GM18873 (cell line): ENCODE data around the gene CDYL.

Experiments used
- ATAC-seq: cut with Tn5 transposase; IDR thresholded peaks from one replicate; pipeline ENCODE4 v1.9.1; 2021; ENCODE audit warnings: mild to moderate bottlenecking, moderate library complexity, moderate number of reproducible peaks; ENCODE audit not compliant: unreplicated experiment, low FRiP score

The CDYL gene

DNA sequence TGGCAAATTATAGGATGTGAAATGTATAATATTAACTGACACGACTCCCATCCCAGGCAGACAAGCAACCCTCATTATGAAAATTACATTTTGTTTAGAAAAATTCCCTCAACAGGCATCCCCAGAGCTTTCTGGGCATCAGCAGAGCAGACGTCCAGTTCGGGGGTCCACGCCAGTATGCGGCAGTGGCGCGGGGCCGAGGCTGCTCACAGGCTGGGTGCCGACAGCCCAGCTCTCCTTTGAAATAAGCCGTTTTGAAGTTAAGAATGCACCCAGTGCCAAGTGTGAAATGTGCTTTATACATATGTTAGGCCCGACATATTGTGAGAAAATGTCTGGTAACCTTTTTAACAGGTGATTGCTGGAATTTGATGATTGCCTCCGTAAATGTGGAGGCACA lies 177.2 kb downstream of the CDYL start:
- ATAC-seq: no peak

- ATAC-seq: no peak
Observed at GRCh38 chr6:4956625-4957024, 180.4 kb downstream of the CDYL start.

DNA sequence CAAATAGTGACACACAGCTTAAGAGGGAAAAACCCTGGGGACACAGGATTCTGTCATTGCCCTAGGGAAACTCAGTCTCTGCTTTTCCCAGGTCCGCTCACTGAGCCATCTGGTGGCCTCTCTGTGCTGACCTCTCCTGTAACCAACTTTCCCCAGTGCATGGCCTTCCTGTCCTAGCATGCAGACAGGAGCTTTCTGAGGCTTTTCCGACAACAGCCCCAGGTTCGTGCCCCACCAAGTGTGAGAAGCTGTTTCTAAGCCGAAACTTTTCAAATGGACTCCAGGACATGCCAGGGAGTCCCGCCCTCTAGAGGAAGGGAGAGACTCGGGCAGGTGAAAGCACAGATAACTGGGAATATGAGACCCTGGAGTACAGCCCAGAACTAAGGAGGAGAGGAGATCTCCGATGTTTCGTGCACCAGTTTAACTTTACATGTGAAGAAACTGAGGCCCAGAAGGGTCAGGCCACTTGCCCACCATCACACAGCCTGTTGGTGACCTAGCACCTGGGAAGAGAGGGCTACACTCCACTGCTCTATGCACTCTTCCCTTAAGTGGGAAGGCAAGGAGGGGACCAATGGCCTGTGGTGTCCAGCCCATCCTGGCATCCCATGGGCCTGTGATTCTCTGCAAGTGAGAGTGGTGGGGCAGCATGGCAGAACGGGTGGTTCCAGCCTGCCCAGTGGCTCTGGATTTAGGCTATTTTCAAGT lies 181.5 kb downstream of the CDYL start:
- no peak for ATAC-seq

DNA sequence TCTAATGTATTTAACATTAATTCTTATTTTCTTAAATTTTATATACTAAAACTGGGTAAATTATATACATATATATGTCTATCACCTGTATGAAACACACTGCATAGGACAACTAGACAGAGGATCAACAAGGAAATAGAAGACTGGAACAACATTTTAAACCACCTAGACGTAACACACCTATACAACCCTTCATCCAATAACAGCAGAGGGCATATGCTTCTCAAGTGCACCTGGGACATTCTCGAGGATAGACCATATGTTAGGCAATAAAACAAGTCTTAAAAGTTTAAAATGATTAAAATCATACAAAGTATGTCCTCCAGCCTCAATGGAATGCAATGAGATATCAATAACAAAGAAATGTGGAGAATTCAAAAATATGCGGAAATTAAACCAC lies 182.4 kb downstream of the CDYL start:
- ATAC-seq: no peak

DNA sequence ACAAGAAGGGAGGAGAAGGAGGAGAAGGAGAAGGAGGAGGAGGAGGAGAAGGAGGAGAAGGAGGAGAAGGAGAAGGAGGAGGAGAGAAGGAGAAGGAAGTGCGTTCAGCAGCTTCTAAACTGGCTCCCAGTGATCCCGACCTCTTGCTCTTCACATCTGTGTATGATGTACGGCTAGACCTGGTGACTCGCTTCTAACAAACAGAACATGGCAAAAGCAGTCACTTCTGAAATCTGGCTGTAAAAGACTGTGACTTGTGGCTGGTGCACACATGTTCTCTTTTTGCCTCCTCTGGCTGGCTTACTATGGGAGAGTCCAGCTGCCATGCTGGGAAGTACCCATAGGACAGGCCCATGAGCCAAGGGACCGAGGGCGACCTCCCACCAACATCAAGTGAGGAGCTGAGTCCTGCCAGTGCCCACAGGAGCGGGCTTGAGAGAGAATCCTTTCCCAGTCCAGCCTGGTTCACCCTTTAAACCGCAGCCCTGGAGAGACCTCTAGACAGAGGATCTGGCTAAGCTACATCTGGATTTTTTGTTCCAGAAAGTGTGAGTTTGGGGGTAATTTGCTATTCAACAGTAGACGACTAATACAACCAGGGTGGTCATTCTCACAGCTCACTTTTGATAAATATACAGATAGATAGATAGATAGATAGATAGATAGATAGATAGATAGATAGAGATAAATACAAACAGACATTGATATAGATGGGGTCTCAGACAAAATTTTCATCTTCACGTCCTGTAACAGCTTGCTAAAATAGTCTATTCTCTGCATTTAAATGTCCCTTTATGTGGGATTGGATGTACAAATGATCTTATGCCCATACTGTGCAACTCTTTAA lies 185.3 kb downstream of the CDYL start:
- ATAC-seq: no peak

- ATAC-seq: no peak
Observed at GRCh38 chr6:4962905-4963304, 186.7 kb downstream of the CDYL start.

- no peak for ATAC-seq
Observed at GRCh38 chr6:4964675-4965561, 188.7 kb downstream of the CDYL start.

DNA sequence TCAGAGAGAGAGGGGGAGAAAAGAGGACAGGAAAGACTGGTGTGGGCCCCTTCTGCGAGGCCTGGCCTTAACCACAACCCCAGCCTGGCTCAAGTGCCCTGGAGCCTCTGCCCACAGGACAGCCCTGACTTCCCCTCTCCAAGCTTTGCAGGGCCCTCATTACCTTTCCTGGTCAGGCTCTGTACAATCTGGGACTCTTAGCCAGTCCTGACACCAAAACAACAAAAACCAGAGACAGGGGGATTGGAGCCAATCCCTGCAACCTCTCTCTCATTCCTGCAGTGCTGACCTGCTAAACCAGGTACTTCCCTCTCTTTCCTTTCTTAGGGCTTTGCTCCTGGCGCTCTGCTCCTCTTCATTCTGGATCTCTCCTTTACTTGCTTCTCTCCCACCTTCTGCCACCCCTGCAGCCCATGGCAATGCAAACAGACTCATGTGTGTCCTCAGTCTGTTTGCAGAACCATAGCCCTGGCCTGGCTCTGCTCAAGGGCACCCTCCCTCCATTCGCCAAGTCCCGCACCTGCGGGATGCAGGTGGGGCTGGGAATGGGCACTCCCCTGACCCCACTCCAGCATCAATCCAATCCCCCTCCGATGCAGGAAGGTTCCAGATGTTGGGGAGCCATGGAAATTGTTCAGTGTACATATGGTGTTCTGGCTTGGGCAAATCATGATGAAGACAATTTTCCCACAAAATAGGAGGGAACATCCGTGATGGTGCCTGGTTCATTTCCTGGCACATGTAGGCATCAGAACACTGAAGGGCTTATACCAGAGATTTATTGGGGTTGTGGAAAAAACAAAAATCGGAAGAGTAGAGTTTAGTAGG lies 189.6 kb downstream of the CDYL start:
- no peak for ATAC-seq

GRCh38 chr6:4967301-4968030 lies 191.3 kb downstream of the CDYL start:
- no peak for ATAC-seq

- no peak for ATAC-seq
Observed at GRCh38 chr6:4969609-4970285, 193.5 kb downstream of the CDYL start.

GRCh38 chr6:4970739-4971395 lies 194.7 kb downstream of the CDYL start:
- no peak for ATAC-seq

GRCh38 chr6:4971851-4972250 lies 195.6 kb downstream of the CDYL start:
- ATAC-seq: no peak

GRCh38 chr6:4972438-4972837 lies 196.2 kb downstream of the CDYL start:
- ATAC-seq: no peak

DNA sequence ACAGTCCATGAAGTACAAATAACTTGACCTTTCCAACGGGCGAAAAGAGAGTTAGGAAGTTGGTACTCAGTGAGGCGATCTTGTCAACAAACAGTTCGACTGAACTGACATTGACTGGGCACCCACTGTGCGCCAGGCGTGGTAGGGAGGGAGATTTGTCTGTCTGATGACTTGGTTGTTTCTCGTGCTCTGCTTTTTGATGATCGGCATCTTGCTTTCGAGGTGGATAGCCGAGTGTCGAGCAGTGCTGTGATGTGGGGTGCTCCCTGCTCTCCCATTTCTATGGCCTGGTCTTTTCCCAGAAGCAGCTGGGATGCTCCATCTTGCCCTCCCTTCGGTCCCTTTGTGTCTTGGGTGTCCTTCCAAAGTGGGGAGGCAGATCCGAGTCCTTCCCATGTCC lies 197.2 kb downstream of the CDYL start:
- no peak for ATAC-seq

- ATAC-seq: no peak
Observed at GRCh38 chr6:4973982-4974745, 198.0 kb downstream of the CDYL start.

DNA sequence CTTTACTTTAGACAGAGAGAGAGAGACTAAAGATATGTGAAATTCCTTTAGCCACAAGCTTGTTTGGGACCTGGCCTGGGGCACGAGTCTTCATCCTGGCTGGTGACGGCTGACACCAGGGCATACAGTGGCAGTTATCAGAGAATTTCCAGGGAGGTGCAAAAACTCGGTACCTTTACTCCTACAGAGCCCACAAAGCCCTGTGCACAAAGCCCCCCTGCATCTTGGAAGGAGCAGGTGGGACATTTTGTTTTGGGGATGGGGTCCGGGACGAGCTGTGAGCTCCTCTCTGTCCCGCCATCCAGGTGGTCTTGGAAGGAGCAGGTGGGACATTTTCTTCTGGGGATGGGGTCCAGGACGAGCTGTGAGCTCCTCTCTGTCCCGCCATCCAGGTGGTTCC lies 198.8 kb downstream of the CDYL start:
- no peak for ATAC-seq

DNA sequence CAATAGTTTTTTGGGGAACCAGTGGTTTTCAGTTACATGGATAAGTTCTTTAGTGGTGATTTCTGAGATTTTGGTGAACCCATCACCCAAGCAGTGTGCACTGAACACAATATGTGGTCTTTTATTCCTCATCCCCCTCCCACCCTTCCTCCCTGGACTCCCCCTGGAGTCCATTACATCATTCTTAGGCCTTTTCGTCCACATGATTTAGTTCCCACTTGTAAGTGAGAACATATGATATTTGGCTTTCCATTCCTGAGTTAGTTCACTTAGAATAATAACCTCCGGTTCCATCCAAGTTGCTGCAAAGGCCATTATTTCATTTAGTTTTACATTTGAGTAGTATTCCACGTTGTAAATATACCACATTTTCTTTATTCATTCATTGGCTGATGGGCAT lies 199.3 kb downstream of the CDYL start:
- no peak for ATAC-seq

DNA sequence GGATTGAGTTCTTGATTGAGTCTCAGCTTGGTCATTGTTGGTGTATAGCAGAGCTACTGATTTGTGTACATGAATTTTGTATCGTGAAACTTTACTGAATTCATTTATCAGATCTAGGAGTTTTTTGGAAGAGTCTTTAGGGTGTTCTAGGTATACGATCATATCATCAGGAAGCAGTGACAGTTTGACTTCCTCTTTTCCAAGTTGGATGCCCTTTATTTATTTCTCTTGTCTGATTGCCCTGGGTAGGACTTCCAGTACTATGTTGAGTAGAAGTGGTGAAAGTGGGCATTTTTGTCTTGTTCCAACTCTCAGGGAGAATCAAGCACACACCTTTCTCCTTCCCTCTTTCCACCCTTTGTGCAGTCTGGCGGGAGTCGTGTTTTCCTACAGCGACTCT lies 201.3 kb downstream of the CDYL start:
- ATAC-seq: no peak
